Stimulated activated naive CD8-positive, alpha-beta T cell treated with anti-CD3 and anti-CD28 coated beads, Interleukin-15, Interleukin-2, amounts not matched to agents 100 ng/mL and 50 ng/mL, for 24 hours (primary cell): ENCODE data around the gene NFKB2.

Experiments used
- H3K27ac Mint-ChIP-seq: one replicate; pipeline ENCODE4 v1.8.0; 2021; ENCODE audit warnings: mild to moderate bottlenecking, mixed read lengths
- H3K27me3 Mint-ChIP-seq: one replicate; pipeline ENCODE4 v1.8.0; 2021; ENCODE audit warnings: mixed read lengths
- H3K36me3 Mint-ChIP-seq: one replicate; pipeline ENCODE4 v1.8.0; 2021; ENCODE audit warnings: low read depth, mixed read lengths
- H3K4me1 Mint-ChIP-seq: one replicate; pipeline ENCODE4 v1.8.0; 2021; ENCODE audit warnings: low read depth, mixed read lengths
- H3K4me3 Mint-ChIP-seq: one replicate; pipeline ENCODE4 v1.8.0; 2021; ENCODE audit warnings: mild to moderate bottlenecking, mixed read lengths
- H3K9me3 Mint-ChIP-seq: one replicate; pipeline ENCODE4 v1.8.0; 2021; ENCODE audit warnings: mixed read lengths

Gene NFKB2

GRCh38 chr10:102384606-102385429, 10.7 kb upstream of the NFKB2 start:
- H3K27ac Mint-ChIP-seq: peak overlapping the region; percentile 11
- peaks cover 17% of the 10 kb centered on the region for H3K36me3 Mint-ChIP-seq

GRCh38 chr10:102389894-102390293, 5.6 kb upstream of the NFKB2 start:
- no peak overlapping the region for H3K27ac Mint-ChIP-seq
- peaks cover 21% of the 10 kb centered on the region for H3K4me1 Mint-ChIP-seq
- H3K36me3 Mint-ChIP-seq: no peaks in the 10 kb centered on the region
- no peaks in the 10 kb centered on the region for H3K27me3 Mint-ChIP-seq
- H3K4me3 Mint-ChIP-seq: no peak overlapping the region
- H3K9me3 Mint-ChIP-seq: no peaks in the 10 kb centered on the region

More at GRCh38 chr10:102384606-102385429, 10.7 kb upstream of the NFKB2 start:
- Mint-ChIP-seq H3K27me3 (no peaks in the 10 kb centered on the region), H3K4me1 (peaks cover 9% of the 10 kb centered on the region), H3K4me3 (no peak overlapping the region), H3K9me3 (no peaks in the 10 kb centered on the region)

DNA sequence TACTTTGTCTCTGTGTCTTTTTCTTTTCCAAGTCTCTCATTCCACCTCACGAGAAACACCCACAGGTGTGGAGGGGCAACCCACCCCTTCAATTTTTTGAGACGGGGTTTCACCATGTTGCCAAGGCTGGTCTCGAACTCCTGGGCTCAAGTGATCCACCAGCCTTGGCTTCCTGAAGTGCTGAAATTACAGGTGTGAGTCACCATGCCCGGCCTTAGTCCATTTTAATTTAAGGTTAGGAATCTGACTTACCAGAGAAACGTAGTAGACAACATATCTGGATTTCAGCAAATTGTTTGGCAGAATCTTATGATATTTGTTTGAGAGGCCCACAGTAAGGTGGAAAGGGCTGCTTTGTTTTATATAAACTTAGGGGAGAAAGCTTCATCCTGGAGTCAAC, 3.2 kb upstream of the NFKB2 start:
- no peak overlapping the region for H3K27ac Mint-ChIP-seq
- peak overlapping the region; percentile 95 for H3K4me3 Mint-ChIP-seq

GRCh38 chr10:102393411-102394078, 2.0 kb upstream of the NFKB2 start:
- Mint-ChIP-seq H3K9me3 (no peaks in the 10 kb centered on the region), H3K36me3 (peaks cover 26% of the 10 kb centered on the region), H3K27me3 (no peaks in the 10 kb centered on the region), H3K27ac (peak overlapping the region; percentile 97), H3K4me3 (peak overlapping the region; percentile 95), H3K4me1 (peaks cover 40% of the 10 kb centered on the region)

More for the DNA sequence above, 3.2 kb upstream of the NFKB2 start:
- H3K9me3 Mint-ChIP-seq: no peaks in the 10 kb centered on the region
- no peaks in the 10 kb centered on the region for H3K27me3 Mint-ChIP-seq
- peaks cover 14% of the 10 kb centered on the region for H3K36me3 Mint-ChIP-seq
- H3K4me1 Mint-ChIP-seq: peaks cover 28% of the 10 kb centered on the region

DNA sequence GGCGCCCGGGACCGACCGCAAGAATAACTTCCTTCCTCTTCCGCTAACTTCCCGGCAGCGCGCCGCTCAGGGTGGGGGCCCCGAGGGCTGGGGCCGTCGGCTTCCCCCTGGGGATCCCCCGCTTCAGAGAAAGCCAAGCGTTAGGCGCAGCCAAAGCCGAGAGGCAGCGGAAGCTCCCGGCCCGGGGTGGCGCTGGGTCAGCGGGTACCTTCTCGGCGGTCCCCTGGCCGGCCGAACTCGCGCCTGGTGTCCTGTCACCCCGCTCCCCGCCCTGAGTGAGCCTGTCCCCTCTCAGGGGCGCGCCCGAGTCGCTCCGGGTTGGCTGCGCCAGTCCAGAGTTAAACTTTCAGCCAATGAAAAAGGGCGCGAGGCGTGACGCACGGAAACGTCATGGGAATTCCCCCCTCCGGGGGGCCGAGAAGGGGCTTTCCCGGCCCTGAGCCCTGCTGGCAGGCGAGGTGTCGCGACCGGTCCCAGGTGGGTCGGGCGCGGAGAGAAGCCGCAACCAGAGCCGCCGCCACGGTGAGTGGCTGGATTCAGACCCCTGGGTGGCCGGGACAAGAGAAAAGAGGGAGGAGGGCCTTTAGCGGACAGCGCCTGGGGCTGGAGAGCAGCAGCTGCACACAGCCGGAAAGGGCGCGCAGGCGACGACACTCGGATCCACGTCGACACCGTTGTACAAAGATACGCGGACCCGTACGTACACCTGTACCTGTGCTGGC, 1.3 kb upstream of the NFKB2 start:
- Mint-ChIP-seq H3K4me3 (peak overlapping the region; percentile 95), H3K27ac (peak overlapping the region; percentile 97), H3K9me3 (no peaks in the 10 kb centered on the region), H3K27me3 (no peaks in the 10 kb centered on the region), H3K36me3 (peaks cover 30% of the 10 kb centered on the region), H3K4me1 (peaks cover 44% of the 10 kb centered on the region)

GRCh38 chr10:102394801-102395399, 605 bp upstream of the NFKB2 start:
- Mint-ChIP-seq H3K27ac (peak overlapping the region; percentile 97), H3K9me3 (no peaks in the 10 kb centered on the region), H3K36me3 (peaks cover 36% of the 10 kb centered on the region), H3K27me3 (no peaks in the 10 kb centered on the region), H3K4me3 (peak overlapping the region; percentile 95), H3K4me1 (peaks cover 50% of the 10 kb centered on the region)

DNA sequence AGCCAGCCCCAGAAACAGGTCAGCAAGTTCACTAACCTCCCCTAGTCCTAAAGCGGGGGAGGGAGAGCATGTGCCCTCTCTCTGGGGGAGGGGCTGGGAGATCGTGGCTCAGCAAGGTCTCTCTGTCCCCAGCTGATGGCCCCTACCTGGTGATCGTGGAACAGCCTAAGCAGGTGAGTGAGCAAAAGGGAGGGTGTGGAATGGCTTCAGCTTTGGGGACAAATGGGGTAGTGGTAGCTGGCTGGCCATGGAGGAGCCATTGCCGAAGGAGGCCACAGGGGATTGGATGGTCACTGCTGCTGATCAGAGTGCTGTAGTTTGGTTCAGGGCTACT, 779 bp downstream of the NFKB2 start:
- H3K36me3 Mint-ChIP-seq: peaks cover 46% of the 10 kb centered on the region
- H3K4me1 Mint-ChIP-seq: peaks cover 53% of the 10 kb centered on the region
- H3K27me3 Mint-ChIP-seq: no peaks in the 10 kb centered on the region
- no peaks in the 10 kb centered on the region for H3K9me3 Mint-ChIP-seq
- H3K27ac Mint-ChIP-seq: peak overlapping the region; percentile 97
- peak overlapping the region; percentile 95 for H3K4me3 Mint-ChIP-seq

GRCh38 chr10:102396730-102397151, 1.2 kb downstream of the NFKB2 start:
- peak overlapping the region; percentile 95 for H3K4me3 Mint-ChIP-seq
- H3K4me1 Mint-ChIP-seq: peaks cover 53% of the 10 kb centered on the region
- H3K27ac Mint-ChIP-seq: peak overlapping the region; percentile 97
- H3K9me3 Mint-ChIP-seq: no peaks in the 10 kb centered on the region
- no peaks in the 10 kb centered on the region for H3K27me3 Mint-ChIP-seq
- peaks cover 50% of the 10 kb centered on the region for H3K36me3 Mint-ChIP-seq

DNA sequence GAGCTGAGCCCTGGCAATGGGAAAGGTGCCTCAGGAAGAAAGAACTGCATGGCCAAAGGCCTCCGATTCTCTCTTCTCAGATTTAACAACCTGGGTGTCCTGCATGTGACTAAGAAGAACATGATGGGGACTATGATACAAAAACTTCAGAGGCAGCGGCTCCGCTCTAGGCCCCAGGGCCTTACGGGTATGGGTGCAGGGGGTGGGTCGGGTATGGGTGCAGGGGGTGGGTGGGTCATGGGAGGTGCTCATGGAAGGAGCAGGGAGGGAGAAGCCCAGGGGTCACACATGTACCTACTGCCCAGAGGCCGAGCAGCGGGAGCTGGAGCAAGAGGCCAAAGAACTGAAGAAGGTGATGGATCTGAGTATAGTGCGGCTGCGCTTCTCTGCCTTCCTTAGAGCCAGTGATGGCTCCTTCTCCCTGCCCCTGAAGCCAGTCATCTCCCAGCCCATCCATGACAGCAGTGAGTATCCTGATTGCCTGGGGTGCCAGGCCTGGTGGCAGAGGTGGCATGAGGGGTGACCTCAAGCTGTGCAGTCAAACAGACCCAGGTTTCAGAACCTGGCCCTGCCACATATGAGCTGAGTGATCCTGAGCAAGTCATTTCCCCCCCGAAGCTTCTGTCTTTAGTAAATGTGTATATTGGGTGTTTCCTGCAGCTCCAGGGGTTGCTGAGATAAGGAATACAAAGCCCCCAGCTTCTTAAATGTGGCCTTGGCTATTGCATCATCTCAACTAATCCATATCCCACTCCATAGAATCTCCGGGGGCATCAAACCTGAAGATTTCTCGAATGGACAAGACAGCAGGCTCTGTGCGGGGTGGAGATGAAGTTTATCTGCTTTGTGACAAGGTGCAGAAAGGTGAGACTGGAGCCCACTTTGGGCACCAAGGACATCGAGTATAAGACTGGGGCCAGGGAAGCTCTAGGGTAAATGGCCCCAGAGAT, 2.0 kb downstream of the NFKB2 start:
- Mint-ChIP-seq H3K4me1 (peaks cover 49% of the 10 kb centered on the region), H3K9me3 (no peaks in the 10 kb centered on the region), H3K4me3 (peak overlapping the region; percentile 95), H3K36me3 (peaks cover 55% of the 10 kb centered on the region), H3K27me3 (no peaks in the 10 kb centered on the region), H3K27ac (peak overlapping the region; percentile 97)

- Mint-ChIP-seq H3K27ac (peak overlapping the region; percentile 80), H3K4me1 (peaks cover 43% of the 10 kb centered on the region), H3K9me3 (no peaks in the 10 kb centered on the region), H3K36me3 (peaks cover 56% of the 10 kb centered on the region), H3K4me3 (peak overlapping the region; percentile 95), H3K27me3 (no peaks in the 10 kb centered on the region)
These were observed 2.9 kb downstream of the NFKB2 start for GRCh38 chr10:102398172-102399020.

DNA sequence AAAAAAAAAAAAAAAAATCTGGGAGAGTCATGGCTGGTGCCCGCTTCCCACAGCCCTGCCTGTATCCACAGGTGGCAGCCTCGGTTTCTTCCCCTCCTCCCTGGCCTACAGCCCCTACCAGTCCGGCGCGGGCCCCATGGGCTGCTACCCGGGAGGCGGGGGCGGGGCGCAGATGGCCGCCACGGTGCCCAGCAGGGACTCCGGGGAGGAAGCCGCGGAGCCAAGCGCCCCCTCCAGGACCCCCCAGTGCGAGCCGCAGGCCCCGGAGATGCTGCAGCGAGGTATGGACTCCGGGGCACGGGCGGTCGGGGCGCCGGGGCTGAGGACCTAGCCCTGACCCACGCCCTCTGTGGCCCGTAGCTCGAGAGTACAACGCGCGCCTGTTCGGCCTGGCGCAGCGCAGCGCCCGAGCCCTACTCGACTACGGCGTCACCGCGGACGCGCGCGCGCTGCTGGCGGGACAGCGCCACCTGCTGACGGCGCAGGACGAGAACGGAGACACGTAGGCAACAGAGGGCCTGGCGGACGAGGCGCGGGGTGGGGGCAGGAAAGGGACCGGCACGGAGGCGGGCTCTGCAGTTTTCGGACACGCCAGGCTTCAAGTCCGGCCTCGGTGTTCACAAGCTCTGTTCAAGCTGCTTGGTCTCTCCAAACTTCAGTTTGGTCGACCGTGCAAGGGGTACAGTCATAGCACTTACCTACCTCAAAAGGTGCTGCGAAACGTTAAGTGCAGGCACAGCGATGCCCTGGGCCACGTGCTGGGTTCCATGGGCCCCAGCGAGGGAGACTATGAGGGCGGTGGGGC, 3.9 kb downstream of the NFKB2 start:
- no peaks in the 10 kb centered on the region for H3K27me3 Mint-ChIP-seq
- peaks cover 56% of the 10 kb centered on the region for H3K36me3 Mint-ChIP-seq
- H3K4me1 Mint-ChIP-seq: peaks cover 40% of the 10 kb centered on the region
- peak overlapping the region; percentile 80 for H3K27ac Mint-ChIP-seq
- H3K9me3 Mint-ChIP-seq: no peaks in the 10 kb centered on the region
- peak overlapping the region; percentile 95 for H3K4me3 Mint-ChIP-seq

DNA sequence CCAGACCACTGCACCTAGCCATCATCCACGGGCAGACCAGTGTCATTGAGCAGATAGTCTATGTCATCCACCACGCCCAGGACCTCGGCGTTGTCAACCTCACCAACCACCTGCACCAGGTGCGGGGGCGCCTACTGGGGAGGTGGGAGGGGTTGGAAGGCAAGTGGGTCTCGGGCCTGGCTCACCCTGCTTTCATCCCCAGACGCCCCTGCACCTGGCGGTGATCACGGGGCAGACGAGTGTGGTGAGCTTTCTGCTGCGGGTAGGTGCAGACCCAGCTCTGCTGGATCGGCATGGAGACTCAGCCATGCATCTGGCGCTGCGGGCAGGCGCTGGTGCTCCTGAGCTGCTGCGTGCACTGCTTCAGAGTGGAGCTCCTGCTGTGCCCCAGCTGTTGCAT, 4.6 kb downstream of the NFKB2 start:
- Mint-ChIP-seq H3K4me1 (peaks cover 40% of the 10 kb centered on the region), H3K36me3 (peaks cover 56% of the 10 kb centered on the region), H3K27ac (peak overlapping the region; percentile 80), H3K9me3 (no peaks in the 10 kb centered on the region), H3K4me3 (peak overlapping the region; percentile 95), H3K27me3 (no peaks in the 10 kb centered on the region)
